Heart left ventricle (tissue), 13 donors: ENCODE measurements around the gene C2CD4D.

ENCODE experiments used
- CTCF ChIP-seq, 12 donors: fragments of 200-600 bp; sonication (generic) in 4 of 12; IDR thresholded peaks; one replicate each; pipeline versions ENCODE4 v1.5.0 to v1.8.0; 2018 to 2022; ENCODE audit warnings: antibody characterized with exemption in 12 of 12, mild to moderate bottlenecking in 5 of 12
- POLR2A ChIP-seq, 2 donors: fragments of 450-650 bp; IDR thresholded peaks; one replicate each; pipeline ENCODE4 v1.6.1; 2017; ENCODE audit warnings: antibody characterized with exemption in 2 of 2, mild to moderate bottlenecking in 2 of 2, moderate library complexity in 2 of 2
- donor health status: ischemic (EF 13 %, LVEDD 7.1; RV severe dilation, severe dysfunction).
- donor health status: DM: no; HTN: yes; CAD: no.
- donor health status: DM: no; HTN: no; CAD: no.
- donor health status: ischemic (EF 25% LVEDD 6.9; RV normal size, moderate dysfunction).
- donor health status: ischemic (EF 25% LVEDD 5.7; RV mildly dilated, moderate dysfunction).
- donor health status: ischemic (EF 35%, LVEDD 5.7; RV mildly dilated, moderate dysfunction).
- donor health status: nonischemic (EF 11% LVEDD 7.7; RV severe dilation, severe dysfunction).
- donor health status: DM: yes; HTN: yes; CAD: no.
- donor health status: PGD.
- donor health status: ischemic (EF 29% LVEDD 5.4; RV normal size, mild dysfunction).
- donor health status: nonischemic (EF 23%, LVEDD 6.1; RV moderate dilation, normal function).

GRCh38 chr1:151858030-151858746 is 18.6 kb upstream of the C2CD4D start:
- TF ChIP-seq CTCF (IDR thresholded peaks at IDR 0.05) (no peak), POLR2A (IDR thresholded peaks at IDR 0.05) (no peak)
